DLD1 (cell line): ENCODE results near the gene TPO.
"Not testable (repeated sequence)": the region's sequence is repeated elsewhere in the genome, so short reads cannot be mapped to it uniquely, and the experiment has no call there.

Experiments
- in situ Hi-C: cut with HindIII; loops from 2 replicates; pipeline ENCODE4 v1.10.0; 2017; ENCODE audit warnings: low sequenced_read_pairs

Gene TPO

GRCh38 chr2:1571477-1572417 is 158.5 kb downstream of the TPO start:
- in situ Hi-C loops = loop anchor here (10.0 to 25.0 kb wide), 2 partner anchors 63 to 216 kb away; no protein-coding TSS in a partner anchor

- in situ Hi-C loops = loop anchor here (10.0 to 25.0 kb wide), 2 partner anchors 62 to 215 kb away; no protein-coding TSS in a partner anchor
Measured at GRCh38 chr2:1572638-1573037, 159.4 kb downstream of the TPO start.

- in situ Hi-C loops = loop anchor here (10.0 kb wide), 1 partner anchor 57 kb away; no protein-coding TSS in a partner anchor
Measured at GRCh38 chr2:1577846-1578245, 164.6 kb downstream of the TPO start.

GRCh38 chr2:1581257-1581964 is 168.1 kb downstream of the TPO start:
- in situ Hi-C loops = not testable (repeated sequence)

GRCh38 chr2:1581965-1582625 is 168.8 kb downstream of the TPO start:
- in situ Hi-C loops = no loop called here

GRCh38 chr2:1582891-1583341 is 169.7 kb downstream of the TPO start:
- in situ Hi-C loops = no loop called here

GRCh38 chr2:1584051-1584531 is 170.8 kb downstream of the TPO start:
- in situ Hi-C loops = no loop called here

GRCh38 chr2:1584691-1585485 is 171.6 kb downstream of the TPO start:
- in situ Hi-C loops = no loop called here

GRCh38 chr2:1585635-1586034 is 172.4 kb downstream of the TPO start:
- in situ Hi-C loops = no loop called here

GRCh38 chr2:1586251-1586922 is 173.1 kb downstream of the TPO start:
- in situ Hi-C loops = no loop called here

- in situ Hi-C loops = no loop called here
Measured at GRCh38 chr2:1586923-1587840, 173.9 kb downstream of the TPO start.

- in situ Hi-C loops = no loop called here
Measured at GRCh38 chr2:1588051-1588977, 175.1 kb downstream of the TPO start.

GRCh38 chr2:1588978-1589621 is 175.8 kb downstream of the TPO start:
- in situ Hi-C loops = no loop called here

- in situ Hi-C loops = no loop called here
Measured at GRCh38 chr2:1590596-1591460, 177.6 kb downstream of the TPO start.

- in situ Hi-C loops = no loop called here
Measured at GRCh38 chr2:1591461-1591770, 178.2 kb downstream of the TPO start.
